Transverse colon (tissue), 4 donors: ENCODE results near the gene MYL4. TPM values are rescaled to one million over a fixed set of nuclear protein-coding genes. Genes with fewer than 3 reads are reported as not detected.
"Not testable (repeated sequence)": the region's sequence is repeated elsewhere in the genome, so short reads cannot be mapped to it uniquely, and the experiment has no call there.

Experiments used
- DNase-seq: peaks from one replicate; pipeline ENCODE4 v3.0.0-alpha.2; 2019
- H3K27ac ChIP-seq, 4 donors: fragments of 200-600 bp; sonication (generic); 2 replicates each; pipeline ENCODE4 v1.5.1; 2016 to 2018; ENCODE audit warnings: inconsistent platforms in 4 of 4
- H3K27me3 ChIP-seq: fragments of 200-600 bp; sonication (generic); 2 replicates; pipeline ENCODE4 v1.5.1; 2017; ENCODE audit warnings: inconsistent platforms
- H3K36me3 ChIP-seq, 4 donors: fragments of 200-600 bp; sonication (generic); 2 replicates each; pipeline ENCODE4 v1.5.1; 2017 to 2019; ENCODE audit warnings: inconsistent platforms in 4 of 4
- H3K4me1 ChIP-seq, 4 donors: fragments of 200-600 bp; sonication (generic); 2 replicates each; pipeline ENCODE4 v1.5.1; 2017 to 2020; ENCODE audit warnings: inconsistent platforms in 4 of 4
- H3K4me3 ChIP-seq, 4 donors: fragments of 200-600 bp; sonication (generic); 1 replicate in 1 of 4; 2 replicates in 3 of 4; pipeline versions ENCODE4 v1.5.1 to v1.6.1; 2017 to 2019; ENCODE audit warnings: inconsistent platforms in 4 of 4
- H3K9me3 ChIP-seq, 2 donors: fragments of 200-600 bp; sonication (generic); 2 replicates each; pipeline ENCODE4 v1.5.1; 2017 to 2019; ENCODE audit warnings: inconsistent platforms in 2 of 2
- CTCF ChIP-seq, 5 experiments: fragments of 200-600 bp in 3 of 5; fragments of 450-650 bp in 2 of 5; sonication (generic) in 3 of 5; IDR thresholded peaks; 1 replicate in 2 of 5; 2 replicates in 3 of 5; pipeline ENCODE4 v1.5.1; 2016 to 2017; ENCODE audit warnings: antibody characterized with exemption in 5 of 5, inconsistent platforms in 3 of 5, mild to moderate bottlenecking in 2 of 5, moderate library complexity in 1 of 5
- EP300 ChIP-seq: sonication (generic); formaldehyde crosslinking; IDR thresholded peaks from one replicate; pipeline ENCODE4 v1.6.1; 2017; ENCODE audit warnings: antibody characterized with exemption, low read depth
- POLR2A ChIP-seq: fragments of 450-650 bp; IDR thresholded peaks from one replicate; pipeline ENCODE4 v1.6.1; 2016; ENCODE audit warnings: antibody characterized with exemption, mild to moderate bottlenecking, moderate library complexity
- POLR2AphosphoS5 ChIP-seq, 3 donors: sonication (generic); formaldehyde crosslinking; IDR thresholded peaks; one replicate each; pipeline ENCODE4 v1.6.1; 2016; ENCODE audit warnings: antibody characterized with exemption in 3 of 3
- WGBS, 2 donors: methylation state at CpG; one replicate each; pipeline ENCODE4 v1.1.5; 2018; ENCODE audit warnings: low coverage in 1 of 2; 5-methylcytosine and 5-hydroxymethylcytosine counted together
- in situ Hi-C, 4 donors: fragments of 200-750 bp; cut with MboI; loops; one replicate each; pipeline versions ENCODE4 v1.15.0 to v1.15.1; 2017; ENCODE audit warnings: low sequenced_read_pairs in 3 of 4, low pct_ligation_motif_present in 1 of 4, low pct_unique_long_range_greater_than_20kb in 1 of 4
- intact Hi-C: fragments of 100-400 bp; cut with DNase I; formaldehyde crosslinking; loops from one replicate; pipeline ENCODE4 v1.15.1; 2023; ENCODE audit warnings: low total_unique reads
- total RNA-seq, 4 donors: library from RNA; depleted of rRNA; stranded (reverse); fragments of >200 nt; gene quantifications; one replicate each; pipeline ENCODE4 v1.1.0, GENCODE V29; 2016

The MYL4 gene
- total RNA-seq, 4 donors from 2014 or later = not detected

DNA sequence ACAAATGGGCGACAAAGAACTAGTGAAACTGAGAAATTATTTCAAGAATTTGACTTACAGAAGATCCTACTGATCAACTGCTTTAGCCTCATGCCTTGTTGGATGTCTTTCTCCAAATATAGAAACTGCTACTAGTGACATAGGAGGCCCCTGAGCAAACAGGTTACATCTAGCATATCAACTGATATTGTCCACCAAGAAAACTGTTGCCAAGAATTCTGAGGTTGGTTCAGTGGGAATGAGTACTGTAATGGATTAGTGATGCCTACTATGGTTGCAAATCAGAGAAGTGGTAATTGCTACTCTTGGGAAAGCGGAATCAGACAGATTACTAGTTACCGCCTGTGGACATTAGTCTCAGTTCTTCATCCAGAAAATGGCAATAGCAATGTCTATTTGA, 30.0 kb upstream of the MYL4 start:
- in situ Hi-C loops (no loop called here), intact Hi-C loops (no loop called here)
- Histone ChIP-seq H3K4me3 (no peak overlapping the region), H3K27ac (no peak overlapping the region), H3K36me3 (peaks cover 0 to 24% (median 0%) of the 10 kb centered on the region in 4 donors), H3K4me1 (peaks cover 4 to 31% (median 7%) of the 10 kb centered on the region in 4 donors), H3K27me3 (no peaks in the 10 kb centered on the region), H3K9me3 (no peaks in the 10 kb centered on the region)
- WGBS, 2 donors = 96 to 100% methylated on average over 3 of the region's 3 CpGs
- DNase-seq = no peak
- TF ChIP-seq POLR2AphosphoS5 (IDR thresholded peaks at IDR 0.05) = no peak
- TF ChIP-seq POLR2A = no peak
- TF ChIP-seq CTCF (IDR thresholded peaks at IDR 0.05) = no peak
- no peak for TF ChIP-seq EP300

GRCh38 chr17:47180337-47180736, 28.8 kb upstream of the MYL4 start:
- Histone ChIP-seq H3K27me3 (no peaks in the 10 kb centered on the region), H3K27ac (no peak overlapping the region), H3K36me3 (peaks cover 0 to 22% (median 0%) of the 10 kb centered on the region in 4 donors), H3K9me3 (no peaks in the 10 kb centered on the region), H3K4me1 (peaks cover 5 to 35% (median 12%) of the 10 kb centered on the region in 4 donors), H3K4me3 (no peak overlapping the region)
- TF ChIP-seq POLR2A = no peak
- no peak for TF ChIP-seq POLR2AphosphoS5 (IDR thresholded peaks at IDR 0.05)
- TF ChIP-seq CTCF (IDR thresholded peaks at IDR 0.05) = no peak
- TF ChIP-seq EP300 = no peak
- WGBS, 2 donors = 67 to 90% methylated on average over 1 of the region's 1 CpG
- intact Hi-C loops = no loop called here
- DNase-seq = no peak
- in situ Hi-C loops = no loop called here

DNA sequence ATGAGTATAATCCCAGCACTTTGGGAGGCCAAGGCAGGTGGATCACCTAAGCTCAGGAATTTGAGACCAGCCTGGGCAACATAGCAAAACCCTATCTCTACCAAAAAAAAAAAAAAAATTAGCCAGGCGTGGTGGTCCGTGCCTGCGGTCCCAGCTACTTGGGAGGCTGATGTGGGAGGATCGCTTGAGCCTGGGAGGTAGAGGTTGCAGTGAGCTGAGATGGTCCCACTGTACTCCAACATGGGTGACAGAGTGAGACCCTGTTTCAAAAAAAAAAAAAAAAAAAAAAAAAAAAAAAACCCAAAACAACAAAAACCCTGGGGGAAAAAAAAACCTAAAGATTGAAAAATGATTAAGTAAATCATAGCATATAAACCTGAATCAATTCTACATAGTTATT, 28.2 kb upstream of the MYL4 start:
- WGBS, 2 donors = 95 to 100% methylated on average over 2 to 4 of the region's 4 CpGs
- H3K4me3 ChIP-seq, DNase-seq, in situ Hi-C loops, intact Hi-C loops, H3K9me3 ChIP-seq, H3K27me3 ChIP-seq, H3K27ac ChIP-seq: not testable (repeated sequence)
- Histone ChIP-seq H3K4me1 (peaks cover 5 to 38% (median 17%) of the 10 kb centered on the region in 4 donors), H3K36me3 (peaks cover 0 to 22% (median 0%) of the 10 kb centered on the region in 4 donors)

- no peak for TF ChIP-seq CTCF (IDR thresholded peaks at IDR 0.05)
- TF ChIP-seq POLR2AphosphoS5 (IDR thresholded peaks at IDR 0.05) = no peak
- TF ChIP-seq EP300 = no peak
- no peak for TF ChIP-seq POLR2A
- 80 to 88% methylated on average over 6 of the region's 6 CpGs for WGBS, 2 donors
- DNase-seq = no peak
- no peaks in the 10 kb centered on the region for H3K27me3 ChIP-seq
- H3K4me1 ChIP-seq = peaks cover 13 to 58% (median 37%) of the 10 kb centered on the region in 4 donors
- H3K27ac ChIP-seq = no peak overlapping the region
- H3K4me3 ChIP-seq = no peak overlapping the region
- intact Hi-C loops (no loop called here), in situ Hi-C loops (no loop called here)
- no peaks in the 10 kb centered on the region for H3K9me3 ChIP-seq
- H3K36me3 ChIP-seq = peaks cover 0 to 4% (median 0%) of the 10 kb centered on the region in 4 donors
These were observed 24.5 kb upstream of the MYL4 start for GRCh38 chr17:47184681-47185080.

GRCh38 chr17:47188271-47188875, 20.8 kb upstream of the MYL4 start:
- DNase-seq = no peak
- Histone ChIP-seq H3K27me3 (no peaks in the 10 kb centered on the region), H3K36me3 (no peaks in the 10 kb centered on the region), H3K27ac (peak overlapping the region; percentile 90 to 98 (median 95)), H3K4me3 (peak overlapping the region; percentile 65 to 85 (median 66)), H3K4me1 (peaks cover 8 to 44% (median 36%) of the 10 kb centered on the region in 4 donors), H3K9me3 (no peaks in the 10 kb centered on the region)
- in situ Hi-C loops = no loop called here
- WGBS, 2 donors = 0% methylated on average over 5 to 15 of the region's 15 CpGs
- intact Hi-C loops = no loop called here
- TF ChIP-seq EP300 = no peak
- TF ChIP-seq POLR2AphosphoS5 (IDR thresholded peaks at IDR 0.05) = no peak
- TF ChIP-seq CTCF (IDR thresholded peaks at IDR 0.05) = no peak
- TF ChIP-seq POLR2A = no peak
